Neuronal stem cell (in vitro differentiated cells): ENCODE results near the gene OR9A4.
A peak's percentile ranks its signal among the peaks of the same experiment; 100 is the strongest.

Source experiments
- DNase-seq: peaks from one replicate; pipeline ENCODE4 v3.0.0-alpha.2; 2013; ENCODE audit warnings: low spot score
- H2AFZ ChIP-seq: one replicate; pipeline ENCODE4 v1.6.1; 2013; ENCODE audit warnings: mild to moderate bottlenecking, low read length, inconsistent platforms
- H2AK5ac ChIP-seq: 2 replicates; pipeline ENCODE4 v1.6.1; 2013; ENCODE audit warnings: low read depth, mild to moderate bottlenecking, inconsistent platforms, low read length, moderate library complexity, mixed read lengths
- H2BK120ac ChIP-seq: 2 replicates; pipeline ENCODE4 v1.6.1; 2013; ENCODE audit warnings: low read depth, mild to moderate bottlenecking, inconsistent platforms, low read length, moderate library complexity, mixed read lengths
- H2BK12ac ChIP-seq: one replicate; pipeline ENCODE4 v1.6.1; 2013; ENCODE audit warnings: low read length, inconsistent platforms
- H2BK15ac ChIP-seq: 2 replicates; pipeline ENCODE4 v1.6.1; 2013; ENCODE audit warnings: mild to moderate bottlenecking, low read length, inconsistent platforms, mixed read lengths
- H2BK5ac ChIP-seq: one replicate; pipeline ENCODE4 v1.6.1; 2013; ENCODE audit warnings: inconsistent platforms, mild to moderate bottlenecking, low read length, moderate library complexity
- H3K14ac ChIP-seq: one replicate; pipeline ENCODE4 v1.6.1; 2013; ENCODE audit warnings: low read length, inconsistent platforms
- H3K18ac ChIP-seq: 2 replicates; pipeline ENCODE4 v1.6.1; 2013; ENCODE audit warnings: low read length, inconsistent platforms
- H3K23ac ChIP-seq: 2 replicates; pipeline ENCODE4 v1.6.1; 2013; ENCODE audit warnings: low read depth, mild to moderate bottlenecking, mixed read lengths, low read length, inconsistent platforms; ENCODE audit not compliant: poor library complexity
- H3K27ac ChIP-seq: replicated peaks from 3 replicates; pipeline ENCODE4 v1.5.1; 2013; ENCODE audit warnings: low read length, inconsistent platforms
- H3K27me3 ChIP-seq, 3 experiments: 2 replicates each; pipeline ENCODE4 v1.6.1; 2013; ENCODE audit warnings: low read length in 3 of 3, mild to moderate bottlenecking in 2 of 3, inconsistent platforms in 1 of 3, low read depth in 1 of 3, mixed read lengths in 1 of 3, moderate library complexity in 1 of 3; ENCODE audit not compliant: control insufficient read depth in 3 of 3, insufficient read depth in 3 of 3
- H3K36me3 ChIP-seq, 2 donors: replicated peaks in 1 of 2; 2 replicates each; pipeline ENCODE4 v1.6.1; 2013; ENCODE audit warnings: low read length in 2 of 2; ENCODE audit not compliant: control insufficient read depth in 2 of 2, insufficient read depth in 2 of 2
- H3K4ac ChIP-seq: 2 replicates; pipeline ENCODE4 v1.6.1; 2013; ENCODE audit warnings: inconsistent platforms, mild to moderate bottlenecking, low read length, moderate library complexity
- H3K4me1 ChIP-seq, 2 donors: 1 replicate in 1 of 2; 2 replicates in 1 of 2; pipeline ENCODE4 v1.6.1; 2013; ENCODE audit warnings: low read length in 2 of 2, low read depth in 1 of 2; ENCODE audit not compliant: control insufficient read depth in 2 of 2, insufficient read depth in 1 of 2
- H3K4me2 ChIP-seq: one replicate; pipeline ENCODE4 v1.6.1; 2013; ENCODE audit warnings: mild to moderate bottlenecking, low read length, inconsistent platforms; ENCODE audit not compliant: insufficient read depth, poor library complexity, severe bottlenecking
- H3K4me3 ChIP-seq, 2 donors: 2 replicates each; pipeline ENCODE4 v1.5.1; 2013; ENCODE audit warnings: low read length in 2 of 2, mild to moderate bottlenecking in 2 of 2, inconsistent platforms in 1 of 2, moderate library complexity in 1 of 2
- H3K79me1 ChIP-seq: one replicate; pipeline ENCODE4 v1.6.1; 2013; ENCODE audit warnings: low read depth, mild to moderate bottlenecking, inconsistent platforms, low read length, moderate library complexity
- H3K9ac ChIP-seq: one replicate; pipeline ENCODE4 v1.6.1; 2013; ENCODE audit warnings: mild to moderate bottlenecking, low read depth, low read length, inconsistent platforms; ENCODE audit not compliant: poor library complexity
- H3K9me3 ChIP-seq, 2 donors: replicated peaks in 1 of 2; 2 replicates each; pipeline versions ENCODE3 to v1.6.1; 2013; ENCODE audit warnings: low read length in 2 of 2, mild to moderate bottlenecking in 2 of 2, inconsistent platforms in 1 of 2, low read depth in 1 of 2, mixed read lengths in 1 of 2, moderate library complexity in 1 of 2; ENCODE audit not compliant: control insufficient read depth in 2 of 2, insufficient read depth in 1 of 2
- H4K8ac ChIP-seq: one replicate; pipeline ENCODE4 v1.6.1; 2013; ENCODE audit warnings: low read depth, mild to moderate bottlenecking, inconsistent platforms, low read length, moderate library complexity
- H4K91ac ChIP-seq: one replicate; pipeline ENCODE4 v1.6.1; 2013; ENCODE audit warnings: low read length, low read depth, mild to moderate bottlenecking, inconsistent platforms; ENCODE audit not compliant: poor library complexity
- WGBS, 2 donors: extraction: QIAGEN DNeasy Blood & Tissue Kit; methylation state at CpG; one replicate each; pipeline ENCODE4 v1.1.7; 2013; ENCODE audit warnings: missing lambda C conversion rate in 2 of 2, mixed read lengths in 1 of 2; ENCODE audit not compliant: insufficient read length in 2 of 2, insufficient replicate concordance in 1 of 2; ENCODE audit errors: extremely low coverage in 2 of 2; 5-methylcytosine and 5-hydroxymethylcytosine counted together

OR9A4 gene

DNA sequence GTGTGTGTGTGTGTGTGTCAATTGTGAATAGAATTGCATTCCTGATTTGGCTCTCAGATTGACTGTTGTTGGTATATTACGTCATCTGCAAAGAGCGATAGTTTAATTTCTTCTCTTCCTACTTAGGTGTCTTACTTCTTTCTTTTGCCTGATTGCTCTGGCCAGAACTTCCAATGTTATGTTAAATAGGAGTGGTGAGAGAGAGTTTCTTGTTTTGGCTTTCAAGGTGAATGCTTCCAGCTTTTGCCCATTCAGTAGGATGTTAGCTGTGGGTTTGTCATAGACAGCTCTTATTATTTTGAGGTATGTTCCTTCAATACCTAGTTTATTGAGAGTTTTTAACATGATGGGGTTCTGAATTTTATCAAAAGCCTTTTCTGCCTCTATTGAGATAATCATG, 40.7 kb upstream of the OR9A4 start:
- Histone ChIP-seq H4K8ac (no peak overlapping the region), H3K4me2 (no peak overlapping the region), H2BK12ac (no peak overlapping the region), H3K18ac (no peak overlapping the region), H2BK15ac (no peak overlapping the region), H3K36me3 (no peaks in the 10 kb centered on the region), H3K4me3 (no peak overlapping the region), H3K4me1 (no peaks in the 10 kb centered on the region), H3K27ac (no peak overlapping the region), H2AFZ (no peak overlapping the region), H3K27me3 (no peaks in the 10 kb centered on the region), H2AK5ac (no peak overlapping the region), H3K79me1 (no peaks in the 10 kb centered on the region), H4K91ac (no peak overlapping the region), H3K14ac (no peak overlapping the region), H2BK5ac (no peak overlapping the region), H3K23ac (no peak overlapping the region), H2BK120ac (no peak overlapping the region), H3K4ac (no peak overlapping the region), H3K9me3 (peaks cover 0 to 3% of the 10 kb centered on the region in 2 donors), H3K9ac (no peak overlapping the region)
- no peak for DNase-seq
- no CpG with 5 or more reads among the region's 2 CpGs for WGBS, 2 donors

DNA sequence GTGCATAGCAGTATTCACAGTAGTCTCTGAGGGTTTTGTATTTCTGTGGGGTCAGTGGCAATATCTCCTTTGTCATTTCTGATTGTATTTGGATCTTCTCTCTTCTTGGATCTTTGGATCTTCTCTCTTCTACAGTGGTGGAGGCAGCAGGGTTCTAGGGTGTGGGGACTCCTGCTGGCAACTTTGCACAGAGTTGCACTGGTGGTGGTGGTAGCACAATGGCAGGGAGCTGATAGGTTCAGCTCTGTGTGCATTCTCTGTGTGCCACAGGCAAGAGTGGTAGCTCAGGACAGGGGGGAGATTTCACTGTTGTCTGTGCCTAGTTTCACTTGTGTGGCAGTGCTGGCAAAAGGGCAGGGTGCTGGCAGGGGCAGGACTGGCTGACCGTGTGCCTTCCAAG, 39.8 kb upstream of the OR9A4 start:
- H2BK120ac ChIP-seq = no peak overlapping the region
- WGBS, 2 donors = no CpG with 5 or more reads among the region's 1 CpG

DNA sequence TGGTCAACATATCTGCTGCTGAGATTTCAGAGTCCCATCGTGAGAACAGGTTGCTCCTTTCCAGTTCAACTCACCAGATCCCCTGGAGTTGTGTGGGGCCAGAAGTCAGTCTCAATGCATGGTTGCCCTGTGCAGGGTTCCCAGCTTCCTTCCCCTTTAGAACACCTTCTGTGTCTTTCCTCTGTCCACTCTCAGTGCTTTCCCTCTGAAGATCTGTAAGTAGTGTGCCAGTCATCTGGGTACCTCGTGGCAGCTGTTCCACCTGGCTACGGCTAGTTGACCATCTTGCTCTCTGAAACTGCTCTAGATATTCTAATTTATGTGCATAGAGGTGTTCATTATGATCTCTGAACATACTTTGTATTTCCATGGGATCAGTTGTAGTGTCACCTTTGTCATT, 38.8 kb upstream of the OR9A4 start:
- Histone ChIP-seq H4K8ac (no peak overlapping the region), H3K4me2 (no peak overlapping the region), H3K4ac (no peak overlapping the region), H3K4me1 (no peaks in the 10 kb centered on the region), H3K14ac (no peak overlapping the region), H3K36me3 (no peaks in the 10 kb centered on the region), H3K79me1 (no peaks in the 10 kb centered on the region), H4K91ac (no peak overlapping the region), H3K27me3 (no peaks in the 10 kb centered on the region), H2BK5ac (peak overlapping the region; percentile 0), H2AK5ac (no peak overlapping the region), H2AFZ (no peak overlapping the region), H3K9me3 (peaks cover 0 to 3% of the 10 kb centered on the region in 2 donors), H3K27ac (no peak overlapping the region), H2BK120ac (no peak overlapping the region), H3K9ac (no peak overlapping the region), H2BK15ac (no peak overlapping the region), H3K4me3 (no peak overlapping the region), H3K18ac (no peak overlapping the region), H3K23ac (no peak overlapping the region), H2BK12ac (no peak overlapping the region)
- whole genome bisulfite sequencing, 2 donors = no CpG with 5 or more reads among the region's 3 CpGs
- no peak for DNase-seq

More for the DNA sequence above, 39.8 kb upstream of the OR9A4 start:
- Histone ChIP-seq H4K91ac (no peak overlapping the region), H3K4me3 (no peak overlapping the region), H3K14ac (peak overlapping the region; percentile 100), H4K8ac (peak overlapping the region; percentile 96), H3K18ac (peak overlapping the region; percentile 64), H3K36me3 (no peaks in the 10 kb centered on the region), H3K4ac (peak overlapping the region; percentile 53), H3K9me3 (peaks cover 0 to 3% of the 10 kb centered on the region in 2 donors), H3K4me1 (no peaks in the 10 kb centered on the region), H3K27me3 (no peaks in the 10 kb centered on the region), H3K23ac (peak overlapping the region; percentile 20), H2BK5ac (no peak overlapping the region), H3K27ac (no peak overlapping the region), H3K4me2 (no peak overlapping the region), H3K9ac (no peak overlapping the region), H2BK15ac (no peak overlapping the region), H3K79me1 (no peaks in the 10 kb centered on the region), H2AK5ac (no peak overlapping the region), H2BK12ac (no peak overlapping the region), H2AFZ (no peak overlapping the region)
- DNase-seq = no peak

DNA sequence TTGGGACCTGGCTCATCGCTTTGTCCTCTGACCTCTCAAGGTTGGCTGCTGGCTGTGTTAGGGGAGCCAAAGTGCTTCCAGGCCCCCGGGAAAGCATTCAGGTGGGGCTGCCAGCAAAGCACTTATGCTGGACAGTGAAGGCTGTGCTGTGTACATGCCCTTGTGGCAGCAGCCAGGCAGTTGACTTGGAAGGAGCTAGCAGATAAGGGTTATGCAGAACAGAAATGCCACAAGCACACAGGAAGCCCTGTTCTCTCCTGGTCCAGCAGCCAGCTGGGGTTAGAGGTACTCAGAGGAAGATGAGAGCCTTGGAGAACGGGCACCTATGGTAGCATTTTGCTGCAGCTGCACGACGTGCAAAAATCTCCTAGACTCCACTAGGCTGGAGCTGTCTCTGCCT, 35.2 kb upstream of the OR9A4 start:
- Histone ChIP-seq H3K36me3 (no peaks in the 10 kb centered on the region), H3K9me3 (peaks cover 0 to 3% of the 10 kb centered on the region in 2 donors), H3K4me3 (no peak overlapping the region), H2AFZ (no peak overlapping the region), H2BK15ac (no peak overlapping the region), H3K4ac (no peak overlapping the region), H2BK12ac (no peak overlapping the region), H3K4me1 (no peaks in the 10 kb centered on the region), H2BK120ac (no peak overlapping the region), H3K9ac (no peak overlapping the region), H3K27me3 (no peaks in the 10 kb centered on the region), H2AK5ac (no peak overlapping the region), H4K8ac (no peak overlapping the region), H3K4me2 (no peak overlapping the region), H3K14ac (no peak overlapping the region), H3K79me1 (no peaks in the 10 kb centered on the region), H2BK5ac (no peak overlapping the region), H3K18ac (no peak overlapping the region), H4K91ac (no peak overlapping the region), H3K27ac (no peak overlapping the region), H3K23ac (no peak overlapping the region)
- WGBS, 2 donors = no CpG with 5 or more reads among the region's 5 CpGs
- no peak for DNase-seq
